ENCODE data around the gene DIDO1. TPM values are rescaled to one million over a fixed set of nuclear protein-coding genes. Genes with fewer than 3 reads are reported as not detected.

The DIDO1 gene
- total and polyA plus RNA-seq, 8 donors, result 38.1 to 65.9 (median 58.5) TPM

GRCh38 chr20:62878244-62879038 is 47.9 kb downstream of the DIDO1 start:
- DNase-seq (no peak), ATAC-seq (no peak)
- peaks cover 8 to 10% of the 10 kb centered on the region in 2 donors for H3K4me1 ChIP-seq
- H3K27ac ChIP-seq, result no peak overlapping the region
- H3K9me3 ChIP-seq, result no peaks in the 10 kb centered on the region
- intact Hi-C loops (cut with DNase I), result no loop called here
- H3K27me3 ChIP-seq, result no peaks in the 10 kb centered on the region
- peaks cover 0 to 43% of the 10 kb centered on the region in 2 donors for H3K36me3 ChIP-seq
- TF ChIP-seq CTCF (IDR thresholded peaks at IDR 0.05), result no peak
- H3K4me3 ChIP-seq, result no peak overlapping the region

GRCh38 chr20:62876902-62877816 is 49.1 kb downstream of the DIDO1 start:
- ATAC-seq (peak; percentile 59), DNase-seq (peak in 3 of 4 donors; percentile 57 to 86 (median 66))
- Histone ChIP-seq H3K9me3 (no peaks in the 10 kb centered on the region), H3K27me3 (no peaks in the 10 kb centered on the region), H3K27ac (peak overlapping the region in 1 of 2 donors; percentile 48), H3K36me3 (peaks cover 0 to 38% of the 10 kb centered on the region in 2 donors), H3K4me3 (no peak overlapping the region), H3K4me1 (peaks cover 8 to 10% of the 10 kb centered on the region in 2 donors)
- no peak for TF ChIP-seq CTCF (IDR thresholded peaks at IDR 0.05)
- intact Hi-C loops (cut with DNase I), result no loop called here

GRCh38 chr20:62876501-62876901 is 49.8 kb downstream of the DIDO1 start:
- intact Hi-C loops (cut with DNase I), result no loop called here
- DNase-seq, result no peak

GRCh38 chr20:62875419-62876361 is 50.6 kb downstream of the DIDO1 start:
- TF ChIP-seq CTCF (IDR thresholded peaks at IDR 0.05), result peak in 1 of 2 donors; percentile 22
- H3K27ac ChIP-seq, result peak overlapping the region; percentile 67 to 78
- DNase-seq (peak in 3 of 4 donors; percentile 61 to 85 (median 70)), ATAC-seq (peak; percentile 75)
- H3K4me3 ChIP-seq, result no peak overlapping the region
- H3K4me1 ChIP-seq, result peaks cover 8 to 10% of the 10 kb centered on the region in 2 donors
- intact Hi-C loops (cut with DNase I), result no loop called here
- no peaks in the 10 kb centered on the region for H3K9me3 ChIP-seq
- peaks cover 0 to 9% of the 10 kb centered on the region in 2 donors for H3K27me3 ChIP-seq
- peaks cover 0 to 23% of the 10 kb centered on the region in 2 donors for H3K36me3 ChIP-seq

More at GRCh38 chr20:62876501-62876901, 49.8 kb downstream of the DIDO1 start:
- no peak for ATAC-seq
- H3K27ac ChIP-seq, result peak overlapping the region in 1 of 2 donors; percentile 48
- H3K4me1 ChIP-seq, result peaks cover 8 to 10% of the 10 kb centered on the region in 2 donors
- H3K27me3 ChIP-seq, result peaks cover 0 to 4% of the 10 kb centered on the region in 2 donors
- no peak for TF ChIP-seq CTCF (IDR thresholded peaks at IDR 0.05)
- peaks cover 0 to 31% of the 10 kb centered on the region in 2 donors for H3K36me3 ChIP-seq
- H3K4me3 ChIP-seq, result no peak overlapping the region
- no peaks in the 10 kb centered on the region for H3K9me3 ChIP-seq
